ENCODE measurements around the gene TOM1L2.

The TOM1L2 gene

DNA sequence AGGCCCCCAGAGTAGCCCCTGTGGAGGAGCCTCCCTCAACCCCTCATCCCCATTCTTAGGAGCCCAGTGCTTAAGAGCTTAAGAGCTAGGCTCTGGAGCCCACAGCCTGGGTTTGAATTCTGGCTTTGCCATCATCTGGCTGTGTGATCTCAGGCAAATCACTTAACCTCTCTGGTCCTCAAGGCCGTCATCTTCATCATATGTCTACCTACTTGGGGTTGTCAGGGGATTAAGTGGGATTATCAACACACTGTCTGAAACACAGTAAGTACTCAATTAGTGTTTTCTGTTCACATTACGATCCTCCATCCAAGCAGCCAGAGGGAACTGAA is 140.2 kb downstream of the TOM1L2 start:
- TF ChIP-seq, protein P1, sequence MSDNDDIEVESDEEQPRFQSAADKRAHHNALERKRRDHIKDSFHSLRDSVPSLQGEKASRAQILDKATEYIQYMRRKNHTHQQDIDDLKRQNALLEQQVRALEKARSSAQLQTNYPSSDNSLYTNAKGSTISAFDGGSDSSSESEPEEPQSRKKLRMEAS (IDR thresholded peaks at IDR 0.05) = no peak
- TF ChIP-seq TEAD4 (IDR thresholded peaks at IDR 0.05) (no peak), EGR1 (IDR thresholded peaks at IDR 0.05) (no peak), RAD21 (IDR thresholded peaks at IDR 0.05; ENCODE audit: low read depth) (no peak), CREB1 (IDR thresholded peaks at IDR 0.05; ENCODE audit: low read depth) (no peak), FOXM1 (IDR thresholded peaks at IDR 0.05; ENCODE audit: borderline replicate concordance, low read depth) (no peak), EP300 (IDR thresholded peaks at IDR 0.05; ENCODE audit: borderline replicate concordance) (no peak)

DNA sequence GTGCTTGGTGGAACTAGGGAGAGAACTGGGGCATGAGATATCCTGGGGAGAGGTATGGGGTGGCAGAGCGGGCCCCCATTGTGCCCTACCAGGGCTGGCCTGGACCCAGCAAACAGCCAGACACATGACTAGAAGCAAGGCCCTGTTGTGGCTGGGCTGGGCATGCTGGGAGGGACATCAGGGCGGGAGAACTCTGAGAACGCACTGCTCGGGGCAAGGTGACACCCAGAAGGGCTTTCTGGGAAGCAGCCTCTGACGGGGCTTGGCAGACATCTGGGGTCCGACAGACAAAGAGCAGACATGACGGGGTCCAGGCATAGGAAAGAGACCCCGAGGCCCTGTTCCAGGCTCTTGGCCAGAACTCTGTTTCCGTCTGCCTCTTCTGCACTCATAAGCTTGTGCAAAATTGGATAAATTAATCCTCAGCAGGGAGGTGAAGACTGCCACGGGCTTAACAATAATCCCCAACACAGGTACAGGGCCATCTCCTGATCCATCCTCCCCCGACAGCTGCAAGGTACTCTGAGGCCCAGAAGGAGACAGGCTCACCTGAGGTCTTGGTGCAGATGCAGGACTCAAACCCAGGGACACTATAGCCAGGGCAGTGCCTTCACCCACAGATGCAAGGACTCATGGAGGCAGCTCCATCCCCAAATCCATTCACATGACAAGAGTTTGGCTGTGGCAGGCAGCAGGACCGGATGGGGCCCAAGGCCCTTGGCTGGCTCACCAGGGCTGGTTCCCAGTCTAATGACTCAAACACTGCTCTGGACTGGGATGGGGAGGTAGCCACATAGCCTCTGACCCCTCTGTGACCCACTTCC is 140.8 kb downstream of the TOM1L2 start:
- TF ChIP-seq RAD21 (IDR thresholded peaks at IDR 0.05; ENCODE audit: low read depth) (no peak), CREB1 (IDR thresholded peaks at IDR 0.05; ENCODE audit: low read depth) (no peak), EP300 (IDR thresholded peaks at IDR 0.05; ENCODE audit: borderline replicate concordance) (no peak), TAF1 (IDR thresholded peaks at IDR 0.05; ENCODE audit: low read depth) (no peak), YY1 (IDR thresholded peaks at IDR 0.05; ENCODE audit: low read depth) (no peak), TEAD4 (IDR thresholded peaks at IDR 0.05) (no peak), TCF12 (IDR thresholded peaks at IDR 0.05; ENCODE audit: low read depth) (no peak), FOXM1 (IDR thresholded peaks at IDR 0.05; ENCODE audit: borderline replicate concordance, low read depth) (no peak), CEBPB (IDR thresholded peaks at IDR 0.05) (no peak), EGR1 (IDR thresholded peaks at IDR 0.05) (no peak), ZBTB7A (IDR thresholded peaks at IDR 0.05; ENCODE audit: low read depth) (no peak), NFIC (IDR thresholded peaks at IDR 0.05) (no peak)
- TF ChIP-seq, protein P1 (IDR thresholded peaks at IDR 0.05) = no peak
- TF ChIP-seq, protein P2, sequence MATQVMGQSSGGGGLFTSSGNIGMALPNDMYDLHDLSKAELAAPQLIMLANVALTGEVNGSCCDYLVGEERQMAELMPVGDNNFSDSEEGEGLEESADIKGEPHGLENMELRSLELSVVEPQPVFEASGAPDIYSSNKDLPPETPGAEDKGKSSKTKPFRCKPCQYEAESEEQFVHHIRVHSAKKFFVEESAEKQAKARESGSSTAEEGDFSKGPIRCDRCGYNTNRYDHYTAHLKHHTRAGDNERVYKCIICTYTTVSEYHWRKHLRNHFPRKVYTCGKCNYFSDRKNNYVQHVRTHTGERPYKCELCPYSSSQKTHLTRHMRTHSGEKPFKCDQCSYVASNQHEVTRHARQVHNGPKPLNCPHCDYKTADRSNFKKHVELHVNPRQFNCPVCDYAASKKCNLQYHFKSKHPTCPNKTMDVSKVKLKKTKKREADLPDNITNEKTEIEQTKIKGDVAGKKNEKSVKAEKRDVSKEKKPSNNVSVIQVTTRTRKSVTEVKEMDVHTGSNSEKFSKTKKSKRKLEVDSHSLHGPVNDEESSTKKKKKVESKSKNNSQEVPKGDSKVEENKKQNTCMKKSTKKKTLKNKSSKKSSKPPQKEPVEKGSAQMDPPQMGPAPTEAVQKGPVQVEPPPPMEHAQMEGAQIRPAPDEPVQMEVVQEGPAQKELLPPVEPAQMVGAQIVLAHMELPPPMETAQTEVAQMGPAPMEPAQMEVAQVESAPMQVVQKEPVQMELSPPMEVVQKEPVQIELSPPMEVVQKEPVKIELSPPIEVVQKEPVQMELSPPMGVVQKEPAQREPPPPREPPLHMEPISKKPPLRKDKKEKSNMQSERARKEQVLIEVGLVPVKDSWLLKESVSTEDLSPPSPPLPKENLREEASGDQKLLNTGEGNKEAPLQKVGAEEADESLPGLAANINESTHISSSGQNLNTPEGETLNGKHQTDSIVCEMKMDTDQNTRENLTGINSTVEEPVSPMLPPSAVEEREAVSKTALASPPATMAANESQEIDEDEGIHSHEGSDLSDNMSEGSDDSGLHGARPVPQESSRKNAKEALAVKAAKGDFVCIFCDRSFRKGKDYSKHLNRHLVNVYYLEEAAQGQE (IDR thresholded peaks at IDR 0.05; ENCODE audit: low read depth) = no peak
- TF ChIP-seq, protein P3, sequence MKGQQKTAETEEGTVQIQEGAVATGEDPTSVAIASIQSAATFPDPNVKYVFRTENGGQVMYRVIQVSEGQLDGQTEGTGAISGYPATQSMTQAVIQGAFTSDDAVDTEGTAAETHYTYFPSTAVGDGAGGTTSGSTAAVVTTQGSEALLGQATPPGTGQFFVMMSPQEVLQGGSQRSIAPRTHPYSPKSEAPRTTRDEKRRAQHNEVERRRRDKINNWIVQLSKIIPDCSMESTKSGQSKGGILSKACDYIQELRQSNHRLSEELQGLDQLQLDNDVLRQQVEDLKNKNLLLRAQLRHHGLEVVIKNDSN (IDR thresholded peaks at IDR 0.05) = no peak

DNA sequence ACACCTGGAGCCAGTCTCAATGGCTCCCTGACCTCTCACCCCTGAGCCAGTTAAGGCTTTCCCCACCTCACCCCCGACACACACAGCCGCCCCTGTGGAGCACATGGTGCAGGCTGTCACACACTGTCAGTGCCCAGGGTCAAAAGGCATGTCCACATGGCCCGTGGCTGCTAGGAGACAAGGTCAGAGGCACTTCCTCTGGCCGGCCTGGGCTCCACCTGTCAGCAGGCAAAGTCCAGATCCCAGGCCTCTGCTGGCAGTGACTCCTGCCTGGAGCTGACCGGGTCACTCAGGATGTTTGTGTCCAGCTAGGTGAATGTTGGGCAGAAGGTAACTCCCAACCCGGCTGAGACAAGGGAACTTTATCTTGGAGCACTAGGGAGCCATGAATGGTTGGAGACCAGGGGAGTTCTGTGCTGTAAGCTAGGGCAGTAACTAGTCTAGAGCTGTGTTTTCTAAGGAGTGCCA is 141.4 kb downstream of the TOM1L2 start:
- TF ChIP-seq CEBPB (IDR thresholded peaks at IDR 0.05) (no peak), TEAD4 (IDR thresholded peaks at IDR 0.05) (no peak), EP300 (IDR thresholded peaks at IDR 0.05; ENCODE audit: borderline replicate concordance) (no peak), TAF1 (IDR thresholded peaks at IDR 0.05; ENCODE audit: low read depth) (no peak), ZBTB7A (IDR thresholded peaks at IDR 0.05; ENCODE audit: low read depth) (no peak), FOXM1 (IDR thresholded peaks at IDR 0.05; ENCODE audit: borderline replicate concordance, low read depth) (no peak)
- TF ChIP-seq, protein P1 (IDR thresholded peaks at IDR 0.05) = no peak

DNA sequence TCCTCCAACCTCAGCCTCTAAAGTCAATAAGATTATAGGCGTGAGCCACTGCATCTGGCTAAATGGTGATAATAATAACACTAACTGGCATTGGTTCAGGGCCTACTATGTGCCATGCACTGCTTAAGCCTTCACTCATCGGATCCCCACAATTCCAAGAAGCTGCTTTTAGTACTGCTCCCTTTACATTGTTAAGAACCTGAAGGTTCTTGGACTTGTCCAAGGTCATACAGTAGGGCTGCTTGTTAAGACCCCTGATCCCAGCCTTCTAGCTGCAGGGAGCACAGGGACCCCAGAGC is 142.0 kb downstream of the TOM1L2 start:
- TF ChIP-seq TEAD4 (IDR thresholded peaks at IDR 0.05) (no peak), TAF1 (IDR thresholded peaks at IDR 0.05; ENCODE audit: low read depth) (no peak), EGR1 (IDR thresholded peaks at IDR 0.05) (no peak)

DNA sequence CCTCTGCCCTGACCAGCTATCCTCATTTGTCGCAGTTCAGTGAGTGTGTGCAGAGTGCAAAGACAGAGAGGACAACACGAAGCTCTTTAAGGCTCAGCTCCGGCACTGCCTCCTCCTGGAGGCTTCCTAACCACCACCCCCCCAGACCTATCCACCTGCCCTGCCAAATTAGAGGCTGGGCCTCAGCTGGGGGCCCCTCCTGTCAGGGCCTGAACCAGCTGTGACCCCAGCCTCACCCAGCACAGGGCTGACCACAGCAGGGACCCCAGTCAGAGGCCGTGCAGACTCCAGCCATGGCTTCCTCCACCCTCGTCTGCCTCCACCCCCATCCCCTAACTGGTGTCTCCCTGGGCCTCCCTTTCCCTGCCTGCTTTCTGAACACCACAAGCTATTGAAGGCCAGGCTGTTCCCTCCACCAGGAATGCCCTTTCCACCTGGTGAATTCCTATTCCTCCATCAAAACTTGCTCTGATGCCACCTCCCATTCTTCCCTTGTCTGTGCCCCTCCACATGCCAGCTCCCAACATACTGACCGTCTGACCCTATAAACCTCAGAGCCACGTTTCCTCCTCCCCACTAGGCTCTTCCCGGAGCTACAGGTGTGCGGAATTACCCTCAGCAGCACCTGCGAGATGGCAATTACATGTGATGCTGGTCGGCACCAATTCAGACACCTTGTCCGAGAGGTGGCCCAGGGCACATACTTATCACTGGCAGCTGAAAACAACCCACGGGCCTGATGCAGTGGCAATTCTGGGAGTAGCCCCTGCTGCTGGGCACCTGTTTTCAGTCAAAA is 144.2 kb downstream of the TOM1L2 start:
- no peak for TF ChIP-seq FOXM1 (IDR thresholded peaks at IDR 0.05; ENCODE audit: borderline replicate concordance, low read depth)
- no peak for TF ChIP-seq YY1 (IDR thresholded peaks at IDR 0.05; ENCODE audit: low read depth)
- TF ChIP-seq, protein P1 (IDR thresholded peaks at IDR 0.05) = no peak
- TF ChIP-seq RAD21 (IDR thresholded peaks at IDR 0.05; ENCODE audit: low read depth) = no peak
- TF ChIP-seq EGR1 (IDR thresholded peaks at IDR 0.05) = no peak
- TF ChIP-seq TEAD4 (IDR thresholded peaks at IDR 0.05) = no peak
- no peak for TF ChIP-seq EP300 (IDR thresholded peaks at IDR 0.05; ENCODE audit: borderline replicate concordance)
- TF ChIP-seq ZBTB7A (IDR thresholded peaks at IDR 0.05; ENCODE audit: low read depth) = no peak
- no peak for TF ChIP-seq TCF12 (IDR thresholded peaks at IDR 0.05; ENCODE audit: low read depth)

DNA sequence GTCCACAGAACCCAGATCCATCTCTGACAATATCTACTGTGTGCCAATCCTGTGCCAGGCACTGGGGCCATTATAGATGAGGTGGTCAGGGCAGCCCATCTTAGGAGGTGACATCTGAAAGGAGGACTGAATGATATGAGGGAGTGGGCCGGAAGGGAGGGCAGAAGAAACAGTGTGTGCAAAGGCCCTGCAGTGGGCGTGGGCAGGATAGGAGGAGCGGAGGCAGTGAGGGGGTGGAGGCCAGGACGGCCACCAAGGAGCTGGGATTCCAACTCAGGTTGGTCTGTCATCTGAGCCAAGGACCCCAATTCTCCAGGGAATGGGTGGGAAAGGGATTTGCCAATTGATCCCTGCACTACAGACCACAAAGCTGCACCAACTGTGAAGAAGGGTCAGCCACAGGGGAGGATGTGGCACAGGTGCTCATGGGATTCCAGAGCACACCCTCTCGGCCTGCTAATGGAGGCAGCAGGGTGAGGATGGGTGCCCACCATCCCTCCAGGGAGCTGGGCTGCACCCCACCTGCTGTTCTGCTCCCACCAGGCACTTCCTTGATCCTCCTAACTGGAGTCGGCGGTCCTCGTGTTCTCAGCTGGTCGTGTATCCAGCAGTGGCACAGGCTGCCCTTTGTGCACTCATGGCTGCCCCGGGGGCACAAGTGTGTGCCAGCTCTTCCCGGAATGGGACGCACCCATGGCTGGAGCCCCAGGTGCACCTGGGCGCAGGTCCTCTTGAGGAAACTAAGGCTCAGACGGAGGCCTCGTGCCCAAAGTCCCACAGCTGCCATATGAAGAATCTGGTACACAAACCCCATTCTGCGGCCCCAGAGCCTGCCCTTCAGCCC is 145.0 kb downstream of the TOM1L2 start:
- TF ChIP-seq EP300 (IDR thresholded peaks at IDR 0.05; ENCODE audit: borderline replicate concordance) = no peak
- TF ChIP-seq EGR1 (IDR thresholded peaks at IDR 0.05) = no peak
- TF ChIP-seq ZBTB7A (IDR thresholded peaks at IDR 0.05; ENCODE audit: low read depth) = no peak
- TF ChIP-seq, protein P2 (IDR thresholded peaks at IDR 0.05; ENCODE audit: low read depth) = no peak
- no peak for TF ChIP-seq FOXM1 (IDR thresholded peaks at IDR 0.05; ENCODE audit: borderline replicate concordance, low read depth)
- TF ChIP-seq CREB1 (IDR thresholded peaks at IDR 0.05; ENCODE audit: low read depth) = no peak
- no peak for TF ChIP-seq TEAD4 (IDR thresholded peaks at IDR 0.05)
- TF ChIP-seq CEBPB (IDR thresholded peaks at IDR 0.05) = no peak
- no peak for TF ChIP-seq YY1 (IDR thresholded peaks at IDR 0.05; ENCODE audit: low read depth)
- TF ChIP-seq, protein P3 (IDR thresholded peaks at IDR 0.05) = no peak
- no peak for TF ChIP-seq RAD21 (IDR thresholded peaks at IDR 0.05; ENCODE audit: low read depth)
- TF ChIP-seq, protein P1 (IDR thresholded peaks at IDR 0.05) = no peak
- no peak for TF ChIP-seq NFIC (IDR thresholded peaks at IDR 0.05)
- no peak for TF ChIP-seq TAF1 (IDR thresholded peaks at IDR 0.05; ENCODE audit: low read depth)
- TF ChIP-seq TCF12 (IDR thresholded peaks at IDR 0.05; ENCODE audit: low read depth) = no peak

All from Ishikawa (cell line).